ENCODE data around the gene AKR1C8. TPM values are rescaled to one million over a fixed set of nuclear protein-coding genes. Genes with fewer than 3 reads are reported as not detected.

AKR1C8 gene
- polyA plus RNA-seq, 1 donor from 2014 or later = 0.54 TPM

Other genes with a start within 250 kb of the AKR1C8 start
- gene AKR1C1, start 221.7 kb downstream of the AKR1C8 start, polyA plus RNA-seq = 183 and 228 TPM in 2 replicates
- 162 and 170 TPM in 2 replicates for gene AKR1C2, start 181.3 kb downstream of the AKR1C8 start, polyA plus RNA-seq
- gene AKR1C3, start 90.7 kb downstream of the AKR1C8 start, polyA plus RNA-seq = 1.7 and 2.7 TPM in 2 replicates
- gene AKR1C4, start 11.7 kb upstream of the AKR1C8 start, polyA plus RNA-seq = not detected in 2 replicates
- not detected in 2 replicates for gene UCN3, start 179.8 kb upstream of the AKR1C8 start, polyA plus RNA-seq
- gene TUBAL3, start 219.7 kb upstream of the AKR1C8 start, polyA plus RNA-seq = not detected in 2 replicates
- gene NET1, start 227.4 kb upstream of the AKR1C8 start, polyA plus RNA-seq = 6.2 and 8.0 TPM in 2 replicates